GM12875 (cell line): Measurements from ENCODE around the gene SPIN2B.
"Not testable (repeated sequence)": the region's sequence is repeated elsewhere in the genome, so short reads cannot be mapped to it uniquely, and the experiment has no call there.

Experiments
- H3K4me3 ChIP-seq: one replicate; pipeline ENCODE4 v1.5.1; 2011; ENCODE audit warnings: low read depth, low read length, control low read depth
- TF ChIP-seq, protein P1 (sequence below): IDR thresholded peaks from 2 replicates; pipeline ENCODE4 v1.5.1; 2011; ENCODE audit warnings: low read depth, mild to moderate bottlenecking, control low read depth, inconsistent platforms, low read length, moderate library complexity, borderline replicate concordance; ENCODE audit not compliant: insufficient read depth

SPIN2B gene

GRCh38 chrX:57121162-57121755, at the start of gene SPIN2B:
SPIN2B (minus strand) TSS chrX:57121548.
- H3K4me3 ChIP-seq: peak within 1 kb of the TSS; percentile 64
- TF ChIP-seq, protein P1, sequence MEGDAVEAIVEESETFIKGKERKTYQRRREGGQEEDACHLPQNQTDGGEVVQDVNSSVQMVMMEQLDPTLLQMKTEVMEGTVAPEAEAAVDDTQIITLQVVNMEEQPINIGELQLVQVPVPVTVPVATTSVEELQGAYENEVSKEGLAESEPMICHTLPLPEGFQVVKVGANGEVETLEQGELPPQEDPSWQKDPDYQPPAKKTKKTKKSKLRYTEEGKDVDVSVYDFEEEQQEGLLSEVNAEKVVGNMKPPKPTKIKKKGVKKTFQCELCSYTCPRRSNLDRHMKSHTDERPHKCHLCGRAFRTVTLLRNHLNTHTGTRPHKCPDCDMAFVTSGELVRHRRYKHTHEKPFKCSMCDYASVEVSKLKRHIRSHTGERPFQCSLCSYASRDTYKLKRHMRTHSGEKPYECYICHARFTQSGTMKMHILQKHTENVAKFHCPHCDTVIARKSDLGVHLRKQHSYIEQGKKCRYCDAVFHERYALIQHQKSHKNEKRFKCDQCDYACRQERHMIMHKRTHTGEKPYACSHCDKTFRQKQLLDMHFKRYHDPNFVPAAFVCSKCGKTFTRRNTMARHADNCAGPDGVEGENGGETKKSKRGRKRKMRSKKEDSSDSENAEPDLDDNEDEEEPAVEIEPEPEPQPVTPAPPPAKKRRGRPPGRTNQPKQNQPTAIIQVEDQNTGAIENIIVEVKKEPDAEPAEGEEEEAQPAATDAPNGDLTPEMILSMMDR: no peak

- TF ChIP-seq, protein P1: peak; percentile 26; the same call in 1 of the 2 replicates
- H3K4me3 ChIP-seq: no peak overlapping the region
Measured at GRCh38 chrX:57156397-57157049, 35.2 kb upstream of the SPIN2B start.

DNA sequence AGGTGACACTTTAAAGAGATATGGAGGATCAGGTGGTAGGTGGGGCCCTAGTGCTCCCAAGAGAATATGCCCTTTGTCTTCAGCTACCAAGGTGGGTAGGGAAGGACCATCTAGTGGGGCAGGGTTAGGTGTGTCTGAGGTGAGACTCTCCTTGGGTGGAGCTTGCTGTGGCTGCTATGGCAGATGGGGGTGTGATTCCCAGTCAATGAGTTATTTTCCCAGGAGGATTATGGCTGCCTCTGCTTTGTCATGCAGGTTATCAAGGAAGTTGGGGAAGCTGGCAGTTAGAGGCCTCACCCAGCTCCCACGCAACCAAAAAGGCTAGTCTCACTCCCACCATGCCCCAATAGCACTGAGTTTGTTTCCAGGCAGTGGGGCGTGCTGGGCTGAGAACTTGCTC, 33.8 kb upstream of the SPIN2B start:
- TF ChIP-seq, protein P1: no peak
- no peak overlapping the region for H3K4me3 ChIP-seq

DNA sequence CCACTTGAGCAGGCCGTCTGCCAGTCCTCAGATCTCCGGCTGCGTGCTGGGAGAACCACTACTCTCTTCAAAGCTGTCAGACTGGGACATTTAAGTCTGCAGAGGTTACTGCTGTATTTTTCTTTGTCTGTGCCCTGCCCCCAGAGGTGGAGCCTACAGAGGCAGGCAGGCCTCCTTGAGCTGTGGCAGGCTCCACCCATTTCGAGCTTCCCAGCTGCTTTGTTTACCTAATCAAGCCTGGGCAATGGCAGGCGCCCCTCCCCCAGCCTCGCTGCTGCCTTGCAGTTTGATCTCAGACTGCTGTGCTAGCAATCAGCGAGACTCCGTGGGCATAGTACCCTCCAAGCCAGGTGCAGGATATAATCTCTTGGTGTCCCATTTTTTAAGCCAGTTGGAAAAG, 30.9 kb upstream of the SPIN2B start:
- not testable (repeated sequence) for H3K4me3 ChIP-seq

DNA sequence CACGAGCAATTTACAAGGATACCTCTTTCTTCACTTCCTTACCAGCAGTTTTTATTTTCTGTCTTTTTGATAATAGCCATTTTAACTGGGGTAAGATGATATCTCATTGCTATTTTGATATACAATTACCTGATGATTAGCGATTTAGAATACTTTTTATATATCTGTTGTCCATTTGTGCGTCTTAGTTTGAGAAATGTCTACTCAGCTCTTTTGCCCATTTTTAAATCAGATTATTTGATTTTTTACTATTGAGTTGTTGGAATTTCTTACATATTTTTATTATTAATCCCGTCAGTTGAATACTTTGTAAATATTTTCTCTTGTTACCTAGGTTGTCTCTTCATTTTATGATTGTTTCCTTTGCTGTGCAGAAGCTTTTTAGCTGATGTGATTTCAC, 17.3 kb upstream of the SPIN2B start:
- H3K4me3 ChIP-seq: no peak overlapping the region
- TF ChIP-seq, protein P1: no peak

GRCh38 chrX:57137501-57137900, 16.2 kb upstream of the SPIN2B start:
- TF ChIP-seq, protein P1: no peak

GRCh38 chrX:57137073-57137472, 15.7 kb upstream of the SPIN2B start, which contains the start of gene SPIN2A:
SPIN2A (minus strand) TSS chrX:57137397; CDS start chrX:57136597, 800 bp downstream.
- H3K4me3 ChIP-seq: not testable (repeated sequence)

More at GRCh38 chrX:57137501-57137900, 16.2 kb upstream of the SPIN2B start:
- H3K4me3 ChIP-seq: no peak overlapping the region

GRCh38 chrX:57136589-57136988, 15.2 kb upstream of the SPIN2B start:
- H3K4me3 ChIP-seq: not testable (repeated sequence)
